ENCODE results near the gene GPI.
"Not testable (repeated sequence)": the region's sequence is repeated elsewhere in the genome, so short reads cannot be mapped to it uniquely, and the experiment has no call there.

Gene GPI

GRCh38 chr19:34368338-34368737, 3.3 kb downstream of the GPI start:
- Histone ChIP-seq H3K4me1 (ENCODE audit: control insufficient read depth, insufficient read depth, low read length) (peaks cover 10% of the 10 kb centered on the region), H3K9me3 (ENCODE audit: control insufficient read depth, insufficient read depth, low read length) (no peaks in the 10 kb centered on the region), H3K36me3 (ENCODE audit: control insufficient read depth, insufficient read depth, low read length) (peaks cover 61% of the 10 kb centered on the region), H3K27me3 (ENCODE audit: control insufficient read depth, insufficient read depth, low read length) (no peaks in the 10 kb centered on the region), H3K4me3 (ENCODE audit: low read depth, low read length) (no peak overlapping the region), H3K27ac (ENCODE audit: low read depth, low read length) (no peak overlapping the region), H3K9ac (ENCODE audit: low read depth, low read length) (no peak overlapping the region)

- Histone ChIP-seq H3K4me1 (ENCODE audit: control insufficient read depth, insufficient read depth, low read length) (peaks cover 10% of the 10 kb centered on the region), H3K36me3 (ENCODE audit: control insufficient read depth, insufficient read depth, low read length) (peaks cover 68% of the 10 kb centered on the region)
- H3K27ac ChIP-seq (ENCODE audit: low read depth, low read length); H3K4me3 ChIP-seq (ENCODE audit: low read depth, low read length); H3K9ac ChIP-seq (ENCODE audit: low read depth, low read length); H3K9me3 ChIP-seq (ENCODE audit: control insufficient read depth, insufficient read depth, low read length); H3K27me3 ChIP-seq (ENCODE audit: control insufficient read depth, insufficient read depth, low read length): not testable (repeated sequence)
These were observed 4.2 kb downstream of the GPI start for GRCh38 chr19:34369166-34369565.

- H3K9me3 ChIP-seq (ENCODE audit: control insufficient read depth, insufficient read depth, low read length) = no peaks in the 10 kb centered on the region
- no peak overlapping the region for H3K9ac ChIP-seq (ENCODE audit: low read depth, low read length)
- H3K4me1 ChIP-seq (ENCODE audit: control insufficient read depth, insufficient read depth, low read length) = peaks cover 6% of the 10 kb centered on the region; the same call in 1 of the 2 replicates
- peaks cover 76% of the 10 kb centered on the region for H3K36me3 ChIP-seq (ENCODE audit: control insufficient read depth, insufficient read depth, low read length)
- H3K27ac ChIP-seq (ENCODE audit: low read depth, low read length) = no peak overlapping the region
- no peak overlapping the region for H3K4me3 ChIP-seq (ENCODE audit: low read depth, low read length)
- H3K27me3 ChIP-seq (ENCODE audit: control insufficient read depth, insufficient read depth, low read length) = no peaks in the 10 kb centered on the region
These were observed 5.1 kb downstream of the GPI start for GRCh38 chr19:34370117-34370516.

- no peaks in the 10 kb centered on the region for H3K27me3 ChIP-seq (ENCODE audit: control insufficient read depth, insufficient read depth, low read length)
- no peaks in the 10 kb centered on the region for H3K9me3 ChIP-seq (ENCODE audit: control insufficient read depth, insufficient read depth, low read length)
- no peak overlapping the region for H3K4me3 ChIP-seq (ENCODE audit: low read depth, low read length)
- H3K27ac ChIP-seq (ENCODE audit: low read depth, low read length) = no peak overlapping the region
- H3K9ac ChIP-seq (ENCODE audit: low read depth, low read length) = no peak overlapping the region
- peaks cover 5% of the 10 kb centered on the region; the same call in 1 of the 2 replicates for H3K4me1 ChIP-seq (ENCODE audit: control insufficient read depth, insufficient read depth, low read length)
- peaks cover 84% of the 10 kb centered on the region for H3K36me3 ChIP-seq (ENCODE audit: control insufficient read depth, insufficient read depth, low read length)
These were observed 6.0 kb downstream of the GPI start for GRCh38 chr19:34370983-34371382.

- H3K9me3 ChIP-seq (ENCODE audit: control insufficient read depth, insufficient read depth, low read length) = no peaks in the 10 kb centered on the region
- H3K4me3 ChIP-seq (ENCODE audit: low read depth, low read length) = no peak overlapping the region
- H3K27ac ChIP-seq (ENCODE audit: low read depth, low read length) = no peak overlapping the region
- no peak overlapping the region for H3K9ac ChIP-seq (ENCODE audit: low read depth, low read length)
- H3K27me3 ChIP-seq (ENCODE audit: control insufficient read depth, insufficient read depth, low read length) = no peaks in the 10 kb centered on the region
- peaks cover 80% of the 10 kb centered on the region for H3K36me3 ChIP-seq (ENCODE audit: control insufficient read depth, insufficient read depth, low read length)
- no peaks in the 10 kb centered on the region for H3K4me1 ChIP-seq (ENCODE audit: control insufficient read depth, insufficient read depth, low read length)
These were observed 8.7 kb downstream of the GPI start for GRCh38 chr19:34373601-34374288.

GRCh38 chr19:34375598-34375997, 10.6 kb downstream of the GPI start:
- H3K4me1 ChIP-seq (ENCODE audit: control insufficient read depth, insufficient read depth, low read length) = no peaks in the 10 kb centered on the region
- no peak overlapping the region for H3K27ac ChIP-seq (ENCODE audit: low read depth, low read length)
- H3K9me3 ChIP-seq (ENCODE audit: control insufficient read depth, insufficient read depth, low read length) = no peaks in the 10 kb centered on the region
- peaks cover 81% of the 10 kb centered on the region for H3K36me3 ChIP-seq (ENCODE audit: control insufficient read depth, insufficient read depth, low read length)
- H3K9ac ChIP-seq (ENCODE audit: low read depth, low read length) = no peak overlapping the region
- no peak overlapping the region for H3K4me3 ChIP-seq (ENCODE audit: low read depth, low read length)
- H3K27me3 ChIP-seq (ENCODE audit: control insufficient read depth, insufficient read depth, low read length) = no peaks in the 10 kb centered on the region

- Histone ChIP-seq H3K27me3 (ENCODE audit: control insufficient read depth, insufficient read depth, low read length) (no peaks in the 10 kb centered on the region), H3K4me3 (ENCODE audit: low read depth, low read length) (no peak overlapping the region), H3K9ac (ENCODE audit: low read depth, low read length) (no peak overlapping the region), H3K9me3 (ENCODE audit: control insufficient read depth, insufficient read depth, low read length) (no peaks in the 10 kb centered on the region), H3K27ac (ENCODE audit: low read depth, low read length) (no peak overlapping the region), H3K36me3 (ENCODE audit: control insufficient read depth, insufficient read depth, low read length) (peaks cover 91% of the 10 kb centered on the region), H3K4me1 (ENCODE audit: control insufficient read depth, insufficient read depth, low read length) (no peaks in the 10 kb centered on the region)
These were observed 15.7 kb downstream of the GPI start for GRCh38 chr19:34380639-34381241.

- Histone ChIP-seq H3K9me3 (ENCODE audit: control insufficient read depth, insufficient read depth, low read length) (no peaks in the 10 kb centered on the region), H3K27me3 (ENCODE audit: control insufficient read depth, insufficient read depth, low read length) (no peaks in the 10 kb centered on the region), H3K36me3 (ENCODE audit: control insufficient read depth, insufficient read depth, low read length) (peaks cover 91% of the 10 kb centered on the region), H3K4me3 (ENCODE audit: low read depth, low read length) (no peak overlapping the region), H3K9ac (ENCODE audit: low read depth, low read length) (no peak overlapping the region), H3K27ac (ENCODE audit: low read depth, low read length) (no peak overlapping the region), H3K4me1 (ENCODE audit: control insufficient read depth, insufficient read depth, low read length) (no peaks in the 10 kb centered on the region)
These were observed 16.6 kb downstream of the GPI start for GRCh38 chr19:34381399-34382251.

GRCh38 chr19:34382471-34382870, 17.5 kb downstream of the GPI start:
- Histone ChIP-seq H3K27ac (ENCODE audit: low read depth, low read length) (no peak overlapping the region), H3K27me3 (ENCODE audit: control insufficient read depth, insufficient read depth, low read length) (no peaks in the 10 kb centered on the region), H3K4me1 (ENCODE audit: control insufficient read depth, insufficient read depth, low read length) (no peaks in the 10 kb centered on the region), H3K9me3 (ENCODE audit: control insufficient read depth, insufficient read depth, low read length) (no peaks in the 10 kb centered on the region), H3K4me3 (ENCODE audit: low read depth, low read length) (no peak overlapping the region), H3K36me3 (ENCODE audit: control insufficient read depth, insufficient read depth, low read length) (peaks cover 95% of the 10 kb centered on the region), H3K9ac (ENCODE audit: low read depth, low read length) (no peak overlapping the region)

- Histone ChIP-seq H3K4me3 (ENCODE audit: low read depth, low read length) (no peak overlapping the region), H3K27ac (ENCODE audit: low read depth, low read length) (no peak overlapping the region), H3K27me3 (ENCODE audit: control insufficient read depth, insufficient read depth, low read length) (no peaks in the 10 kb centered on the region), H3K9me3 (ENCODE audit: control insufficient read depth, insufficient read depth, low read length) (no peaks in the 10 kb centered on the region), H3K4me1 (ENCODE audit: control insufficient read depth, insufficient read depth, low read length) (no peaks in the 10 kb centered on the region), H3K9ac (ENCODE audit: low read depth, low read length) (no peak overlapping the region), H3K36me3 (ENCODE audit: control insufficient read depth, insufficient read depth, low read length) (peaks cover 96% of the 10 kb centered on the region)
These were observed 18.6 kb downstream of the GPI start for GRCh38 chr19:34383599-34383998.

Data from HUES48 (cell line).